HG02884 (cell line): ENCODE data around the gene R3HCC1L.
"Not testable (repeated sequence)": the region's sequence is repeated elsewhere in the genome, so short reads cannot be mapped to it uniquely, and the experiment has no call there.

Experiments
- ATAC-seq: cut with Tn5 transposase; IDR thresholded peaks from one replicate; pipeline ENCODE4 v1.9.1; 2021; ENCODE audit warnings: mild to moderate bottlenecking, moderate library complexity; ENCODE audit not compliant: unreplicated experiment

Gene R3HCC1L

DNA sequence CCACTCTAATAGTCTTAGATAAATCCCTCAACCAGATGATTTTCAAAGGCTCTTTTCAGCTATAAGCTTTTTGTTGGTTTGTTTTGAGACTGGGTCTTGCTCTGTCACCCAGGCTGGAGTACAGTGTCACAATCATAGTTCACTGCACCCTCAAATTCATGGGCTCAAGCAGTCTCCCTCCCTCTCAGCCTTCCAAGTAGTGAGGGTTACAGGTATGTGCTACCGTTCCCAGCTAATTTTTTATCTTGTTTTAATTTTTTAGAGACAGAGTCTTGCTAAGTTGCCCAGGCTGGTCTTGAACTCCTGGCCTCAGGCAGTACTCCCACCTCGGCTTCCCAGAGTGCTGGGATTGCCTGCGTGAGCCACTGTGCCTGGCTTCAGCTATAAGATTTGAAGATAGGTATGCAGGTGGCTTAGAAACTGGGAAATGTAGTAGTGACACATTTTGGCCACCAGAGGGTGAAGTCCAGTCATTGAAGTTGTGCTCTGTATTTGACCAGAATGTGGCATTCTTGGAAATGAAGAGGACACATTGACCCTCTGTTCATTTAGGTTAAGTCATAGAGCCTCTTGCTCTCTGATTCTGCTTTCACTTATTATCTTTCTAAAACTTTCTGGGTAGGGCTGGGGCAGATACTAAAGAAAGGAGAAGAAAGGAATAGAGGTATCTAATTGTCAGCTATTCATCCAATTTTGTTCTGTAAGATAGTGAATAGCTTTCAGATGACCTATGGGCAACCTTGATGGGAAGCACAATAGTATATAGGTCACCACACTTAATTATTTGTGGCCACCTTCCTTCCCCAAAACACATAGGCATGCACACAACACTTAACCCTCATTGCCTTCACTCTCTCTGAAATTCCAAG is 36.0 kb downstream of the R3HCC1L start:
- ATAC-seq = no peak

DNA sequence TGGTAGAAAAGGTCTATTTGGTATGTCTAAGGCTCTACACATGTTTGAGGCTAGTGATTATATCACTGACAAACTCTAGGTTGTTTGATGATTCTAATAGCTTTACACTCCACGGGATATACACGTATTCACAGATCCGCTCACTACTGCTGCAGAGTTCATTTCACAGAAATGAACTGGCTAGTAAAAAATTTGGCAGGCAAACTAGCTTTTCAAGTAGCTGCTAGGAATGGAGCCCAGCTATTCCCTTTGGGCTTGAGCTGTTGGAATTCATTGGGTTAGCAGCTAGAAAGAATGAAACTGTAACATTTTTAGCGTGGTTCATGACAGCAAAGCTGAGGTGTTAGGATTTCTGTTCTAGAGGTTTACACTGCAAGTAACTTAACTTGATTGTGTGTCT is 37.6 kb downstream of the R3HCC1L start:
- no peak for ATAC-seq

DNA sequence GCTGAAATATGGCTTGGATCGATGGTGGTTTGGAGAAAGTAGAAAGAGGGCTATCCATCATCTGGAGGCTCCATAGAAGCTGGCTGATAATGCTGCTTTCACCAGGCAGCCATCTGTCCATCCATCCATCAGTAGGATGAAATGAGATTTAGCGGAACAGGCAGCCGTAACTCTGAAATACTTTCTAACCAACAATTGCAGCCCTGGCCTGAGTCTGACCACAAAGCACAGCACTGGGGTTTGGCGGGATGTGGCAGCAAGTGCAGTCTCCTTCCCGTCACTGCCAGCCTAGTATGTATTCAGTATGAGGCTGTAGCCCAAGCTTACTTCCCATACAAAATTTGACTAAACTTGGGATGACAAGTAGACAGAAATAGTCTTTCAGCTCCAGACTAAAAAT is 38.0 kb downstream of the R3HCC1L start:
- no peak for ATAC-seq

DNA sequence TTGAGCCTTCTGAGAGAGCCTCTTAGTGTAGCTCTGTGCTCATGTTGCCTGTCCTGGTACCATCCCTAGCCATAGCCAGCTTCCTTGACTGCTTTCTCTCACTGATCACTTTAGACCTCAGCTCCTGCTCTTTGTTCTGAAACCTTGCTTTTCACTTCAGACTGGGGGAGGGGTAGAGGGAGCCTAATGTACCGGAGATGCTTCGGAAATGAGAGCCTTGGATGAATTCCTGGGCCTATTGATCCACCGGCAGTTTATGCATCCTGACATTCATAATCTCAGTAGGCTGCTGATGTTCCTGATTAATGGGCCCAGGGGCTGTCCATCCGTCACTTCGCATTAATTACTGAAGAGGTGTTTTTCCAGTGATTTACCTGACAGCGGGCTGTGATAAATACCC is 38.8 kb downstream of the R3HCC1L start:
- ATAC-seq = no peak

DNA sequence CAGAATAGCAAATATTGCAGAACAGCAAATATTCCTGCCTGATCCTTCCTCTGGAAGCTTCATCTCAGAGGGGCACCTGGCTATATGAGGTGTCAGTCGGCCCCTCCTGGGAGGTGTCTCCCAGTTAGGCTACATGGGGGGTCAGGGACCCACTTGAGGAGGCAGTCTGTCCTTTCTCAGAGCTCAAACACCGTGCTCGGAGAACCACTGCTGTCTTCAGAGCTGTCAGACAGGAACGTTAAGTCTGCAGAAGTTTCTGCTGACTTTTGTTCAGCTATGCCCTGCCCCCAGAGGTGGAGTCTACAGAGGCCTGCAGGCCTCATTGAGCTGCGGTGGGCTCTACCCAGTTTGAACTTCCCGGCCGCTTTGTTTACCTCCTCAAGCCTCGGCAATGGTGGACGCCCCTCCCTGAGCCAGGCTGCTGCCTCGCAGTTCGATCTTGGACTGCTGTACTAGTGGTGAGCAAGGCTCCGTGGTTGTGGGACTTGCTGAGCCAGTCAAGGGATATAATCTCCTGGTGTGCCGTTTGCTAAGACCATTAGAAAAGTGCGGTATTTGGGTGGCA is 48.0 kb downstream of the R3HCC1L start:
- not testable (repeated sequence) for ATAC-seq

DNA sequence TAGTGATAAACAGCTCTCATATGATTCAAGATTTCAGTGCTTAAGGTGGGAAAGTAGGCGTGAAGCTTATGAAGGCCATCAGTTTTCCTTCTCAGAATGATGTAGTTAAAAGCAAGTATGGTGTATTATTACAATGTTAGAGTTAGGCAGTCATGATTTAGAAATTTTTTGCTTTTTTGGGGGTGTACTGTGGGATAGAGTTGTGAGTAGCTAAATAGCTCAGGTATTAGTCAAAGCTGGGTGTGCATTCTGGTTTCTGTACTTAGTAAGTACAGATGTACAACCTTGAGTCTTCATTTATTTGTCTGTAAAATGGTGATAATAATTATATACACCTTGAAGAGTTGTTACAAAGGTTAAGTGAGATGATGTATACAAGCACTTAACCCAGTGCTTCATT is 52.2 kb downstream of the R3HCC1L start:
- ATAC-seq = no peak

DNA sequence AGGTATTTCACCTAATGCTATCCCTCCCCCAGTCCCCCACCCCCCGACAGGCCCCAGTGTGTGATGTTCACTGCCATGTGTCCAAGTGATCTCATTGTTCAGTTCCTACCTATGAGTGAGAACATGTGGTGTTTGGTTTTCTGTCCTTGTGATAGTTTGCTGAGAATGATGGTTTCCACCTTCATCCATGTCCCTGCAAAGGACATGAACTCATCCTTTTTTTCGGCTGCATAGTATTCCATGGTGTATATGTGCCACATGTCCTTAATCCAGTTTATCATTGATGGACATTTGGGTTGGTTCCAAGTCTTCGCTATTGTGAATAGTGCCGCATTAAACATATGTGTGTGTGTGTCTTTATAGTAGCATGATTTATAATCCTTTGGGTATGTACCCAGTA is 56.3 kb downstream of the R3HCC1L start:
- ATAC-seq = not testable (repeated sequence)

DNA sequence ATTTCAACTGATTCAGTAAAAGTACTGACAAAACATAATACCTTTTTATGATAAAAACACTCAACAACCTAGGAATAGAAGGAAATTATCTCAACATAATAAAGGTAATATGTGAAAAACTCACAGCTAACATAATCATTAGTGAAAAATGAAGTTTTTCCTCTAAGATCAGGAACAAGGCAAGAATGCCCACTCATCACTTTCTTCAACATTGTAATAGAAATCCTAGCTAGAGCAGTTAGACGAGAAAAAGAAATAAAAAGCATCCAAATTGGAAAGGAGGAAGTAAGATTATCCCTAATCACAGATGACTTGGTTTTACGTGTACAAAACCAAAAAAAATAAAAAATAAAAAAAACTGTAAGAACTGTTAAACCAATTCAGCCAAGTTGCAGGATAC is 58.6 kb downstream of the R3HCC1L start:
- no peak for ATAC-seq

DNA sequence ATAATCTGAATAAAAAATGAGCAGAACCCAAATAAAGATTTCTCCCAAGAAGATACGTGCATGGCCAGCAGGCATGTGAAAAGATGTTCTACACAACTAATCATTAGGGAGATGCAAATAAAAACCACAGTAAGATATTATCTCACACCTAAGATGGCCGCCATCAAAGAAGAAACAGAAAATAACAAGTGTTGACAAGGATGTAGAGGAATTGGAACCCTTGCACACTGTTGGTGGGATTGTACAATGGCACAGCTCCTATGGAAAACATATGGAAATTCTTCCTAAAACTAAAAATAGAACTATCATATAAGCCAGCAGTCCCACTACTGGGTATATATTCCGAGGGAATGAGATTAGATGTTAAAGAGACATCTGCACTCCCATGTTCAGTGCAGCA is 60.2 kb downstream of the R3HCC1L start:
- ATAC-seq = no peak

DNA sequence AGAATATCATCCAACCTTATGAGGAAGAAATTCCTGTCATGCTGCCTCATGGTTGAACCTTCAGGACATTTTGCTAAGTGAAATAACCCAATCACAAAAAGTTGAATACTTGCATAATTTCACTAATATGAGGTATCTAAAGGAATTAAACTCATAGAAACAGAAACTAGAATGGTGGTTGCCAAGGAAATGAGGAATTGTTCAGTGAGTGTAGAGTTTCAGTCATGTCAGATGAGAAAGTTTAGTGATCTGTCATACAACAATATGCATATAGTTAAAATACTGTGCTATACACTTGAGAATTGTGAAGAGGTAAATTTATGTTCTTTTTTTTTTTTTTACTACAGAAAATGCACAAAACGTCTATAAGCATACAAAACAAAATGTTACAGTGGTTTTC is 60.7 kb downstream of the R3HCC1L start:
- ATAC-seq = no peak

DNA sequence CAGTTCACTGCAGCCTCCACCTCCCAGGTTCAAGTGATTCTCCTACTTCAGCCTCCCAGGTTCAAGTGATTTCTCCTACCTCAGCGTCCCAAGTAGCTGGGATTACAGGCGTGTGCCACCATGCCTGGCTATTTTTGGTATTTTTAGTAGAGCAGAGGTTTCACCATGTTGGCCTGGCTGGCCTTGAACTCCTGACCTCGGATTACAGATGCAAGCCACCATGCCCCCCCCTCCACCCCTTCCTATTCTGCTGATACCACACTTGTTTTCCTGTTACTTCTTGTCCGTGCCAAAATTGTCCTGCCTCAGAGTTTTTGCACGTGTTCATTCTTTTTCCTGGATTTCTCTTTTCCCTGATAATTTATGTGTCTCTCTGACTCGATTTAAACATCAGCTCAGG is 62.5 kb downstream of the R3HCC1L start:
- ATAC-seq = no peak

DNA sequence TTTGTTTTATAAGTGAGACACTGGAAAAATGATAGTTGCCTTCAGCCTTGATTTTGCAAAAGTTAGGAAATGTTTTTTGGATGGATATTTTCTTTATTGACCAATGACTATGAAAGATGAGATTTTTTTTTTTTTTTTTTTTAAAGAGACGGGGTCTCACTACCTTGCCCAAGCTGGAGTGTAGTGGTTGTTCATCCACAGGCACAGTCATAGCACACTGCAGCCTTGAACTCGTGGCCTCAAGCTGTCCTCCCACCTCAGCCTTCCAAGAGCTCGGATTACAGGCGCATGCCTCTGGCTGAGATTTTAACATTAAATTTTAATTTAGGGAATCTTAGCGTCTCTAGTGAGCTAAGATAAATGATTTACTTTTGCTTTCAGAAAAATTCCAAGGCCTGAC is 67.3 kb downstream of the R3HCC1L start:
- ATAC-seq = no peak

DNA sequence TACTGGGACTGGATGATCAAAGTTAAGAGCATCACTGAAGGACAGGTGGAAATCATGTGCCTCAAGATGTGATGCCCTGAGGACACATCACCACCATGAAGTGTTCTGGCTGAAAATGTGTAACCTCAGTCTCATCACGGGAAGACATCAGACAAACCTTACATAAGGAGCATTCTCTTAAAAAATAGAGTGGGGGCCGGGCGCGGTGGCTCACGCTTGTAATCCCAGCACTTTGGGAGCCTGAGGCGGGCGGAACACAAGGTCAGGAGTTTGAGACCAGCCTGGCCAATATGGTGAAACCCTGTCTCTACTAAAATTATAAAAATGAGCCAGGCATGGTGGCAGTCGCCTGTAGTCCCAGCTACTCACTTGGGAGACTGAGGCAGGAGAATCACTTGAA is 67.9 kb downstream of the R3HCC1L start:
- ATAC-seq = no peak

DNA sequence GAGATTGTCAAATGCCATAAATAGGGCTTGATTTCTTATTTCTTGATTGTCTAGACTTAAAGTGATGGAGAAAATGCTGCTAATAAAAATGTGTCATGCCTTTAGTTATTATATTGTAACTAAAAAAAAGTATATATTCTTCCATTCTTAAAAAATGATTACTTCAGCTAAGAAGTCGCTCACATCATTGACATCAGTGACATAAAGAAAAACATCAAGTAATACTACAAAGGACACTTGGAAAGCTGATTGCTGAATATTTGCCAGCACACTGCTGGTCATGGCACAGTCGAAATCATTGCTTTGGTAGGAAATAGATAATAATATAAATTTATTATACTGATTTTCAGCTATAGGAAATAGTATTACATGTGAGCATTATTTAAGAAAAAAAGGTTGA is 70.9 kb downstream of the R3HCC1L start:
- ATAC-seq = no peak

DNA sequence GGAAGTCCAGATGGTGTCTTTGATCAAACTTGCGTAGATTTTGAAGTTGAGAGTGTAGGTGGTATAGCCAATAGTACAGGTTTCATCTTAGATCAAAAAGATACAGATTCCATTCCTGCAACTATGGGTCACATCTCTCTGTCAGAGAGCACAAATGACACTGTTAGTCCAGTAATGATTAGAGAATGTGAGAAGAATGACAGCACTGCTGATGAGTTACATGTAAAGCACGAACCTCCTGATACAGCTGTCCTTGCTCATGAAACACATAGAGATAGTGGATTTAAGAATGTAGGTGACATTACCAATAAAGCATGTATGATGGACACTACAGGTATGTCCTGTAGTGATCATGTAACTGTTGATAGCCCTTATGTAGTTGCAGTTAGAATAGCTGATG is 74.5 kb downstream of the R3HCC1L start:
- no peak for ATAC-seq

DNA sequence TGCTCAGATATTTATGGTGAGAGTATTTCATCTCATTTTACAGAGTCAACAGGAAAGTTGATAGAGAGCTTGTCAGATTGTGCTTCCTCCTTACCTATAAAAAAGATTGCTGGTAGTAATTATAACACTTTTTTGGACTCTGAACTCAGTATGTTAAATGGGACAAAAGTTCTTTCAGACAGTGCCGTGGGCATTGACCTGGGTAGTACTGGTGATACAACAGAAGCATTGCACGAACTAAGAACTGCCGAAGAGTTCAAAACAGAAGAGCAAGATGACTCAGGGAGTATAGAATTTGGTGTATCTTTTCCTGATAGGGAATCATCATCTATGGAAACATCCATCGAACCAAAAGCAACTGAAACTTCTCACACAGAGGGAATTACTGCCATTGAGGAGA is 75.0 kb downstream of the R3HCC1L start:
- ATAC-seq = no peak

DNA sequence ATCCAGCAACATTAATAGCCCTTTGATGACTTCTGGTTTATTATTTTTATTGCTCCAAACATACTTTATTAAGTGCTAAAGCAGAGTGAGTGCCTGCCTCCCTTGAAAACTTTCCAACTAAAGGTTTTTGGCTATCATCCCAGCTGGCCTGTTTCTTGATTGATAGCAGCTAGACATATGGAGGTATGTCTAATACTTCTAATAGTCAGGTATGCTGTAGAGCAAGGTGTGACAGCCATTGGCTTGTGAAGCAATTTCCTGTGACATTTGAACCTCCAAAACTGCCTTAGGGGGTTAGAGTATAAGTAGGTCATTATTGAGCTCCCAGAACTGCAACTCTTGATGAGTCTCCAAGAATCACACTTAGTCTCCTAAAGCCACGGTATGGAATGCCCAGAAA is 77.7 kb downstream of the R3HCC1L start:
- ATAC-seq = no peak

DNA sequence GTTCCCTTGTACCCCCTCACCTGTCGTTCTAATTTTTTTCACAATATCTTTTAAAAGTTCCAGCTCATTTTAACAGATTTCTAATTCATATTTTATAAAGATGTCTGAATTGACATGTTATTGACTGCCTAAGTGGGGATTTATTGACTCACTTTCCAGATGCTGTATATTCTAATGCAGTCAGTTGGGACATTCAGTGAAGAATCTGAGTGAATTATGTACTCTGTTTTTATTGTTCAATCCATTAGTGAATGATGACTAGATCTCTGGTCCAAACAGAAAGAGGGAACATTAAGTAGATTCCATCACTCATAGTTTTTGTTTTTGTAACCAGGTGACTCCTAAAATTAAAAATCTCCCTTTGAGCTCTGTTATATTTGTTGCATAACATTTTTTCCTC is 79.3 kb downstream of the R3HCC1L start:
- ATAC-seq = no peak

DNA sequence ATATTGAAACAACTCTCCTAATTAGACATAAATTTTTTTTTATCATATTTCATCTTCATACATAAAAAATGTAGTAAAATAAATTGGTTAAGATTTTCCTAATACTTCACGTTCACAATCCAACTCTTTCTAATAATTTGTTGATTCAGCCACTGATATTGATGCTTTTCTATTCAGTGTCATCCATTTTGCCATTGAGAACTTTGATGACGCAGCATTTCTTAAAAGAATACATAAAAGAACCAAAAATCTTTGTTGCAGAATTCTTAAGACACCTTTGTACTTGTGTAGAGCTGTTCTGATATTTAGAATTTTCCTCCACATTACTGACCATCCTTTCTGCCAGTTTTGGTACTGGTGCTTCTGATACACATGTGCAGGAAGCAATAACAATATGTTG is 80.9 kb downstream of the R3HCC1L start:
- no peak for ATAC-seq

DNA sequence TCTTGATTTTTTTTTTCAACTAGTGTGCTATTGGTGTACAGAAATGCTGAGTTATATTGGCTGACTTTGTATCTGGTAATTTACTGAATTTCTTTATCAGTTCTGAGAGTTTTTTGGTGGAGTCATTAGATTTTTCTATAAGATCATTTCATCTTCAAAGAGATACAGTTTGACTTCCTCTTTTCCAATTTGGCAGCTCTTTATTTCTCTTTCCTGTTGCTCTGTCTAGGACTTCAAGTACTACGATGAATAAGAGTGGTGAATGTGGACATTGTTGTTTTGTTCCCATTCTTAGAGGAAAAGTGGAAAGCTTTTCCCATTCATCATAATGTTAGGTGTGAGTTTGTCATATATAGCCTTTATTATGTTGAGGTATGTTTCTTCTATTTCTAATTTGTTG is 83.3 kb downstream of the R3HCC1L start:
- ATAC-seq = no peak

DNA sequence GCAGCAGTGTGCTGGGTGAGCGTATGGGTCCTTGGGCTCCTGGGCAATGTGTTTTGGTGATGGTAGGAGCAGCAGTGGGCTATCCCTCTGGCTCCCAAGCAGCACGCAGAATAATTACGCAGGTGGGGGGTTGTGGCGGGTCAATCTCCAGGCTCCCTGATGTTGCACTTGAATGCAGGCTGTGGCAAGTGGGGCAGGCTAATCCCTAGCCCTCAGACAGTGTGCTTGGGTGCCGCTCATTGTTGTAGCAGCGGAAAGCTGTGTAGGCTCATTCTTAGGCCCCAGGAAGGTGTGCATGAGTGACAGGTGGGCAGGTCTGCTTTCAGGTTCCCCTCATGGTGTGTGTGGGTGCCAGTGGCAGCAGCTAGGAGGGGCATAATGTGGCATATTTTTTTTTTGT is 89.4 kb downstream of the R3HCC1L start:
- no peak for ATAC-seq

DNA sequence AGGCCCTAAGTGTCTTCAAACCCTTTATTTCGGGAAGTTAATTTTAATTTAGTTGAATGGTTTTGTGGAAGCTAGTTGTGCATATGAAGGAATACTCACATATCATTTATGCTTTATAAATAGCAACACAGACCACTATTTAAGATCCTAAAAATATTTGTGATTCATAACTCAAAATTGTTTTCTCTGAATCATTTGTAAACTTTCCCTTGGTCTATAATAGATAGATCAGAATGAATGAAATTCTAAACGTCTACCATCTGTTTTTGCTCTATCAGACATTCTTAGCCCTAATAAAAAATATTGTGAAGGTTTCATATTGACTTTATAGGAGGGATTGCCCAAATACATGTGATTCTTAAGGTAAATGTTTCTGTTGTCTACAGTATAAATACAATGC is 90.1 kb downstream of the R3HCC1L start:
- ATAC-seq = no peak

DNA sequence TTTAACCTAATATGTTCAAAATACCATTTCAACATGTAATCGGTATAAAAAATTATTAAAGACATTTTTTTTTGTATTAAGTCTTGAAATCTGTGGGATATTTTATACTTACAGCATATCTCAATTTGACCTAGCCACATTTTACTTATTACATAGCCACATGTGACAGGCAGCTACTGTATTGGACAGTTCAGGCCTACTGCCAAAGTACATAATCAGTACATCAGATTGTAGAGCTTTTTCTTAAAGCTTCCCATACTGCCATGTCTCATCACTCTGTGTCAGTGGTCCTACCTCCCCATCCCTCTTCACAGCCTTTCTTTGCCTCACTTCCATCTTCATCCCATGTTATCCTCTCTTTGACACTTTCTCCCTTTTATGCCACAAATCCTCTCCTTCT is 90.5 kb downstream of the R3HCC1L start:
- no peak for ATAC-seq
